Airway epithelial cell (primary cell): Measurements from ENCODE around the gene CD200R1. TPM values are rescaled to one million over a fixed set of nuclear protein-coding genes. Genes with fewer than 3 reads are reported as not detected.

Experiments
- total RNA-seq: library from RNA; depleted of rRNA; stranded (reverse); fragments of >200 nt; gene quantifications from 2 replicates; pipeline ENCODE4 v1.2.3, GENCODE V29; 2015

CD200R1 gene
- total RNA-seq, result not detected in 2 replicates

DNA sequence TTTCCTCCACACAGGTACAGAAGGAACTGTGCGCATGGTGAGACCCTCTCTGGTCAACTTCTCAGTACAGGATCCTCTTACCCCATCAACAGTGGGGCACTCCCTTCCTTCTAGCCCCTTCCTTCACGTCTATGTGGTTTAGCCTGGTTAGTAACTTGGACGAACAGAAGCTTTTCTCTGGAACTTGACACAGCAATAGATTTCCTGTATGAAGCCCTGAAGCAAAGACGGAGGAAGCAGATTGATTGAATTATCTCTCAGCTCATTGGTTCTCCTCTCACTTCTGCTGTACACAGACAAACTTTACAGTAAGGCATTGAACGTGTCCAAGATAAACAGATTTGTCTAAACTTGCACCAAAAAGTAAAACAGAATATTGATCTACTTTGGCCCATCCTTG, at the start of gene CD200R1:
TSS of gene CD200R1 (minus strand) at position 210 of the 400 bp plus-strand sequence. CDS start 246 bp downstream, outside the sequence.

DNA sequence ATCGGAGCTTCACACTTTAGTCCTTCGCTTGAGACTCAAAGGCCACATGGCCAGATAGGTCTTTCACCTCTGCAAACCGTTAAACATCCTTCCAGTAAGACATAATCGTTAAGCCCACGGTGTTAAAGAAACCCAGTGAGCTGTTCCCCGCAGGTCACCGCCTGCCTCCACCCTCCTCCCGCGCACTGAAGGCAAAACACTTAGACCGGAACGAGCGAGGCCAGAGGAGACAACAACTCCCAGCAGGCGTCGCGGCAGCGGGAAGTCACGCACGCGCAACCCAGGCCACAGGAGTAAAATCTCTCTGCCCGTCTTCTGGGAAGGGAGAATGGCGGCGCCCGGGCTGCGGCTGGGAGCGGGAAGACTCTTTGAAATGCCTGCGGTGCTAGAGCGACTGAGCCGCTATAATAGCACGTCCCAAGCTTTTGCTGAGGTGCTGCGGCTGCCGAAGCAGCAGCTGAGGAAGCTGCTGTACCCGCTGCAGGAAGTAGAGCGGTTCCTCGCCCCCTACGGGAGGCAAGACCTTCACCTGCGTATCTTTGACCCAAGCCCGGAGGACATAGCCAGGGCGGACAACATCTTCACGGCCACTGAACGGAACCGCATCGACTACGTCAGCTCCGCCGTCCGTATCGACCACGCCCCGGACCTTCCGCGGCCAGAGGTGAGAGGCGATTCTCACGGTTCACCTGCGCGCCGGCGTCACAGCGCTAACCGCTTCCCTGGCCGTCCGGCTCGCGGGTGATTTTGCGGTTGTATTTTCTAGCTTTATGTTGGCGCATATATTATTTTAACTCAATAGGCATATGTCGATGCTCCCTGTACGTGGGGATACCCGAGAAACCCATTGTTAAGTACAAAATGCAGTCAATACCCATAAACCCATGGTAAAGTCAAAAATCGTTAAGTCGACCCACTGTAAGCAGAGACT, 16.0 kb upstream of the CD200R1 start, which contains the start of gene GTPBP8:
TSS of gene GTPBP8 (plus strand) at position 313 of the 931 bp plus-strand sequence. CDS start at position 329, 16 bp downstream.

Other genes with a start within 250 kb of the CD200R1 start
- not detected in 2 replicates for gene CD200R1L, start 128.2 kb downstream of the CD200R1 start, total RNA-seq
- gene GTPBP8, start 15.9 kb upstream of the CD200R1 start, total RNA-seq, result 23.6 and 31.1 TPM in 2 replicates
- gene BOC, start 236.5 kb upstream of the CD200R1 start, total RNA-seq, result 2.1 and 2.2 TPM in 2 replicates